ENCODE data around the gene LZTS2. TPM values are rescaled to one million over a fixed set of nuclear protein-coding genes. Genes with fewer than 3 reads are reported as not detected.
A peak's percentile ranks its signal among the peaks of the same experiment; 100 is the strongest.

The LZTS2 gene
- total and polyA plus RNA-seq, 10 of the 15 experiments (the other 5 are each of a cell fraction or from before 2014, with no cell fraction given), result 0.08 to 13.4 (median 7.2) TPM

GRCh38 chr10:100989088-100989487 lies 10.5 kb upstream of the LZTS2 start:
- TF ChIP-seq SRF (IDR thresholded peaks at IDR 0.05; ENCODE audit: low read depth in 2 of 2, low read length in 2 of 2) (no peak), RAD51 (IDR thresholded peaks at IDR 0.05) (no peak), RB1 (IDR thresholded peaks at IDR 0.05; ENCODE audit: borderline replicate concordance) (no peak), RUNX3 (IDR thresholded peaks at IDR 0.05; ENCODE audit: low read length) (no peak), ASH2L (IDR thresholded peaks at IDR 0.05; ENCODE audit: borderline replicate concordance, low read depth) (no peak), IRF4 (IDR thresholded peaks at IDR 0.05; ENCODE audit: low read depth, low read length) (no peak), YBX1 (IDR thresholded peaks at IDR 0.05) (no peak), NFYB (IDR thresholded peaks at IDR 0.05; ENCODE audit: insufficient read depth, low read depth, low read length) (no peak), SREBF2 (IDR thresholded peaks at IDR 0.05; ENCODE audit: low read length) (no peak), RELA (IDR thresholded peaks at IDR 0.05; ENCODE audit: borderline replicate concordance, partially characterized antibody) (no peak), POLR2A (IDR thresholded peaks at IDR 0.05; ENCODE audit: low read depth, low read length) (no peak), MXI1 (IDR thresholded peaks at IDR 0.05; ENCODE audit: low read depth, low read length) (no peak), JUNB (IDR thresholded peaks at IDR 0.05) (no peak), EED (IDR thresholded peaks at IDR 0.05; ENCODE audit: low read depth) (no peak), KAT2A (conservative IDR thresholded peaks at IDR 0.05; ENCODE audit: control insufficient read depth, low read depth, low read length) (no peak)
- in situ Hi-C loops (cut with MboI), result no loop called here
- no peak for FAIRE-seq

More at GRCh38 chr10:100989088-100989487, 10.5 kb upstream of the LZTS2 start:
- no peak overlapping the region for H3K27ac ChIP-seq (ENCODE audit: control insufficient read depth, insufficient read depth)
- ChIA-PET RAD21 (ENCODE audit: unreplicated experiment) (no interaction called here), CTCF (interaction anchor here (5.5 kb wide), 1 partner anchor 8 kb away, joined by 42 read pairs; no protein-coding TSS in a partner anchor), SMC1A (ENCODE audit: uncharacterized antibody, unreplicated experiment) (no interaction called here), POLR2A (interaction anchor here (1.3 kb wide), 1 partner anchor 8 kb away, joined by 3 read pairs; no protein-coding TSS in a partner anchor)
- WGBS (ENCODE audit: insufficient coverage, insufficient replicate concordance, low lambda C conversion rate, missing lambda C conversion rate), result 95% methylated on average over 21 of the region's 21 CpGs
- peaks cover 37% of the 10 kb centered on the region for H3K79me2 ChIP-seq (ENCODE audit: control insufficient read depth, insufficient read depth, low read length)
- H4K20me1 ChIP-seq (ENCODE audit: control insufficient read depth, insufficient read depth), result no peaks in the 10 kb centered on the region
- intact Hi-C loops (cut with micrococcal nuclease; ENCODE audit: unreplicated experiment), result no loop called here
- H3K4me2 ChIP-seq (ENCODE audit: control insufficient read depth, insufficient read depth), result peak overlapping the region; percentile 100; the same call in 1 of the 2 replicates
- no peak overlapping the region for H3K9ac ChIP-seq (ENCODE audit: control insufficient read depth, insufficient read depth, low read length)
- no peak overlapping the region; the same call in 1 of the 2 replicates for H3K4me3 ChIP-seq
- peaks cover 16% of the 10 kb centered on the region for H3K4me1 ChIP-seq (ENCODE audit: control insufficient read depth, insufficient read depth, low read length)
- H3K27me3 ChIP-seq (replicated peaks in 1 of 2; ENCODE audit: control insufficient read depth in 2 of 2, insufficient read depth in 2 of 2, low read length in 1 of 2), result no peaks in the 10 kb centered on the region
- ATAC-seq (no peak), DNase-seq (ENCODE audit: low read depth, low spot score) (no peak)
- H3K36me3 ChIP-seq (ENCODE audit: control insufficient read depth in 2 of 2, insufficient read depth in 2 of 2, low read length in 1 of 2), result peaks cover 14% of the 10 kb centered on the region in 2 experiments
- no peaks in the 10 kb centered on the region for H3K9me3 ChIP-seq (replicated peaks; ENCODE audit: control insufficient read depth, insufficient read depth, low read length)
- BruUV-seq (replicated peaks), result no TSS peak
- no peak overlapping the region for H2AFZ ChIP-seq (ENCODE audit: control insufficient read depth, low read depth, low read length)
